K562 (cell line): Measurements from ENCODE around the gene HTR3B. TPM values are rescaled to one million over a fixed set of nuclear protein-coding genes. Genes with fewer than 3 reads are reported as not detected.

Source experiments
- ATAC-seq: fragments of 200-7000 bp; cut with Tn5 transposase; 3 replicates; pipeline ENCODE4 v1.9.1; 2020; ENCODE audit warnings: moderate library complexity
- BruUV-seq: library from RNA; stranded (reverse); fragments of 400-500 nt; replicated peaks from 2 replicates; lab custom pipeline; 2021; lab: Mats Ljungman, UMichigan
- CTCF ChIA-PET: fragments of 300-600 bp; formaldehyde crosslinking; extraction: SDS; loops from one replicate; lab custom pipeline; 2021; ENCODE audit warnings: low intra/inter-chr PET ratio; lab: Yijun Ruan, JAX
- POLR2A ChIA-PET: fragments of 300-600, 350-650 bp; sonication (Branson Sonifier 250); formaldehyde crosslinking; extraction: SDS; loops from one replicate; lab custom pipeline; 2021; ENCODE audit warnings: antibody characterized with exemption, inconsistent platforms; lab: Yijun Ruan, JAX
- DNase-seq, 4 experiments: peaks; one replicate each; pipeline versions ENCODE4 v3.0.0 to v3.0.0-alpha.2; 2011 to 2018; ENCODE audit warnings: low spot score in 3 of 4, mixed read lengths in 3 of 4; ENCODE audit errors: extremely low read depth in 1 of 4
- FAIRE-seq: peaks from 2 replicates; lab custom pipeline; 2011; peaks lifted over from hg19 to GRCh38; lab: Jason Lieb, UNC
- H2AFZ ChIP-seq: 2 replicates; pipeline ENCODE4 v1.6.0; 2011; ENCODE audit warnings: low read depth, low read length, control low read depth, inconsistent platforms
- H3K27ac ChIP-seq: fragments of 200-600 bp; 3 replicates; pipeline ENCODE4 v1.8.0; 2011; ENCODE audit warnings: low read depth, mild to moderate bottlenecking, control low read depth, inconsistent platforms, low read length, moderate library complexity, mixed read lengths; ENCODE audit errors: extremely low read depth
- H3K27me3 ChIP-seq, 2 experiments: fragments of 300-600 bp in 1 of 2; 2 replicates in 1 of 2; 3 replicates in 1 of 2; pipeline versions ENCODE4 v1.6.0 to v1.8.0; 2011; ENCODE audit warnings: inconsistent platforms in 2 of 2, low read length in 2 of 2, mild to moderate bottlenecking in 1 of 2, mixed read lengths in 1 of 2, moderate library complexity in 1 of 2; ENCODE audit not compliant: control insufficient read depth in 2 of 2, insufficient read depth in 2 of 2
- H3K36me3 ChIP-seq: fragments of 300-600 bp; 3 replicates; pipeline ENCODE4 v1.8.0; 2011; ENCODE audit warnings: mild to moderate bottlenecking, low read length, inconsistent platforms; ENCODE audit not compliant: control insufficient read depth, insufficient read depth
- H3K4me1 ChIP-seq, 2 experiments: fragments of 200-600 bp in 1 of 2; replicated peaks in 1 of 2; 2 replicates in 1 of 2; 3 replicates in 1 of 2; pipeline versions ENCODE4 v1.5.1 to v1.8.0; 2011; ENCODE audit warnings: inconsistent platforms in 2 of 2, low read length in 2 of 2, mild to moderate bottlenecking in 1 of 2, mixed read lengths in 1 of 2, moderate library complexity in 1 of 2; ENCODE audit not compliant: control insufficient read depth in 2 of 2, insufficient read depth in 2 of 2
- H3K4me2 ChIP-seq: 2 replicates; pipeline ENCODE4 v1.6.1; 2011; ENCODE audit warnings: low read length, control low read depth, inconsistent platforms, mixed read lengths; ENCODE audit not compliant: insufficient read depth
- H3K4me3 ChIP-seq: fragments of 200-600 bp; sonication (generic), shearing (Covaris generic); 2 replicates; pipeline ENCODE4 v1.5.1; 2016; ENCODE audit warnings: control low read depth, inconsistent platforms
- H3K79me2 ChIP-seq: fragments of 200-600 bp; 3 replicates; pipeline ENCODE4 v1.8.0; 2011; ENCODE audit warnings: low read length, inconsistent platforms; ENCODE audit not compliant: control insufficient read depth, insufficient read depth
- H3K9ac ChIP-seq, 2 experiments: 2 replicates each; pipeline versions ENCODE4 v1.6.0 to v1.6.1; 2011; ENCODE audit warnings: low read depth in 2 of 2, low read length in 2 of 2, control low read depth in 1 of 2, inconsistent platforms in 1 of 2, mild to moderate bottlenecking in 1 of 2, mixed read lengths in 1 of 2; ENCODE audit not compliant: insufficient read depth in 1 of 2
- H3K9me1 ChIP-seq: one replicate; pipeline ENCODE4 v1.6.0; 2011; ENCODE audit warnings: inconsistent platforms, mild to moderate bottlenecking, low read length, moderate library complexity; ENCODE audit not compliant: control insufficient read depth, insufficient read depth
- H3K9me3 ChIP-seq: replicated peaks from 2 replicates; pipeline ENCODE4 v1.5.1; 2011; ENCODE audit warnings: low read depth, low read length, inconsistent platforms; ENCODE audit not compliant: control insufficient read depth, insufficient read depth
- H4K20me1 ChIP-seq: replicated peaks from 2 replicates; pipeline ENCODE4 v1.6.1; 2011; ENCODE audit warnings: low read length, inconsistent platforms, mixed read lengths; ENCODE audit not compliant: control insufficient read depth, insufficient read depth
- EGR1 ChIP-seq: fragments of 450-650 bp; conservative IDR thresholded peaks from 2 replicates; pipeline ENCODE4 v1.6.1; 2017; ENCODE audit warnings: mild to moderate bottlenecking
- GATAD2A ChIP-seq: fragments of 450-650 bp; IDR thresholded peaks from 2 replicates; pipeline ENCODE4 v1.6.1; 2017
- GTF2A2 ChIP-seq: IDR thresholded peaks from 2 replicates; pipeline ENCODE4 v1.6.1; 2016; ENCODE audit warnings: mild to moderate bottlenecking, missing genetic modification characterization, missing compliant biosample characterization
- HNRNPUL1 ChIP-seq: fragments of 200-400 bp; formaldehyde crosslinking; IDR thresholded peaks from 2 replicates; pipeline ENCODE4 v1.6.1; 2017; ENCODE audit warnings: low read length
- PRMT5 ChIP-seq: sonication (generic); formaldehyde crosslinking; IDR thresholded peaks from 2 replicates; pipeline ENCODE4 v1.5.0; 2020; ENCODE audit warnings: missing genetic modification reagents
- RBFOX2 ChIP-seq: fragments of 200-400 bp; formaldehyde crosslinking; IDR thresholded peaks from 2 replicates; pipeline ENCODE4 v1.6.1; 2017; ENCODE audit warnings: low read depth, mild to moderate bottlenecking, low read length, moderate library complexity
- RBM17 ChIP-seq: fragments of 200-400 bp; formaldehyde crosslinking; IDR thresholded peaks from 2 replicates; pipeline ENCODE4 v1.6.1; 2017; ENCODE audit warnings: low read depth, mild to moderate bottlenecking, low read length, borderline replicate concordance
- RUNX1 ChIP-seq: sonication (generic); IDR thresholded peaks from 2 replicates; pipeline ENCODE4 v1.6.1; 2016; ENCODE audit warnings: antibody characterized with exemption, low read depth
- TAF7 ChIP-seq: fragments of 450-650 bp; IDR thresholded peaks from 2 replicates; pipeline ENCODE4 v1.6.1; 2016; ENCODE audit warnings: missing genetic modification characterization, missing compliant biosample characterization
- ZNF12 ChIP-seq: sonication (generic); formaldehyde crosslinking; IDR thresholded peaks from 2 replicates; pipeline ENCODE4 v1.4.0; 2020; ENCODE audit warnings: mild to moderate bottlenecking, missing genetic modification reagents
- ZNF140 ChIP-seq: fragments of 250-450 bp; sonication (Bioruptor Pico); IDR thresholded peaks from 2 replicates; pipeline ENCODE4 v1.8.0; 2021; ENCODE audit warnings: moderate library complexity, mild to moderate bottlenecking, inconsistent platforms
- ZNF3 ChIP-seq: fragments of 250-450 bp; sonication (Bioruptor Pico); IDR thresholded peaks from 2 replicates; pipeline ENCODE4 v1.5.0; 2021; ENCODE audit warnings: mild to moderate bottlenecking, moderate library complexity
- ZNF316 ChIP-seq: fragments of 450-650 bp; IDR thresholded peaks from 2 replicates; pipeline ENCODE4 v1.6.1; 2016
- ZNF589 ChIP-seq: fragments of 200-800 bp; sonication (Bioruptor generic); IDR thresholded peaks from 2 replicates; pipeline ENCODE4 v1.6.1; 2016; ENCODE audit warnings: low read depth, missing genetic modification characterization, missing compliant biosample characterization
- WGBS: fragments of 100-300 bp; shearing (Covaris generic); methylation state at CpG from one replicate; pipeline ENCODE4 v1.1.6; 2016; ENCODE audit warnings: low coverage, mixed read lengths; ENCODE audit not compliant: insufficient coverage; ENCODE audit errors: missing lambda C conversion rate; 5-methylcytosine and 5-hydroxymethylcytosine counted together
- in situ Hi-C: fragments of 300-500 bp; cut with MboI; formaldehyde crosslinking; loops from 4 replicates; pipeline ENCODE4 v1.15.0; 2018; ENCODE audit warnings: inconsistent platforms, mixed read lengths
- intact Hi-C: fragments of 100-400 bp; cut with micrococcal nuclease; formaldehyde crosslinking; loops from 2 replicates; pipeline ENCODE4 v1.14.2; 2022
- polyA plus RNA-seq, 8 experiments: library from polyadenylated mRNA; depleted of rRNA in 4 of 8; stranded (reverse) in 5 of 8; unstranded in 3 of 8; fragments of >200 nt; fragmentation: Nextera tagmentation in 2 of 8; fragmentation: Illumina TruSeq in 1 of 8; extraction: Ambion mirVana in 2 of 8; extraction: Trizol in 1 of 8; gene quantifications; 2 replicates each; pipeline versions ENCODE4 v1.2.1 to v1.2.3, GENCODE V29; 2011 to 2014; ENCODE audit warnings: inconsistent platforms in 1 of 8, missing spikeins in 1 of 8
- total RNA-seq, 7 experiments: library from RNA; depleted of rRNA in 6 of 7; stranded (reverse); fragments of >200 nt in 6 of 7; fragmentation: Illumina TruSeq in 2 of 7; extraction: Trizol in 2 of 7; gene quantifications; 2 replicates each; pipeline versions ENCODE4 v1.2.1 to v1.2.3, GENCODE V29; 2011 to 2021; ENCODE audit warnings: low replicate concordance in 1 of 7
- TF ChIP-seq, protein P1 (sequence below): fragments of 150-350 bp; IDR thresholded peaks from 2 replicates; pipeline ENCODE4 v1.6.1; 2014; ENCODE audit warnings: low read depth, mild to moderate bottlenecking, low read length, borderline replicate concordance
- TF ChIP-seq, protein P2 (sequence below), 2 experiments: fragments of 450-650 bp; IDR thresholded peaks; 2 replicates each; pipeline ENCODE4 v1.6.1; 2016

Gene HTR3B
- total and polyA plus RNA-seq, 9 of the 15 experiments (the other 6 are each of a cell fraction or from before 2014, with no cell fraction given) = not detected

GRCh38 chr11:113877670-113878055, 26.9 kb upstream of the HTR3B start:
- peaks cover 18 to 30% of the 10 kb centered on the region in 2 experiments for H3K4me1 ChIP-seq
- H3K4me3 ChIP-seq = no peak overlapping the region
- ChIA-PET CTCF (no interaction called here), POLR2A (no interaction called here)
- DNase-seq (no peak), ATAC-seq (no peak), FAIRE-seq (no peak)
- H3K27ac ChIP-seq = no peak overlapping the region
- H3K9ac ChIP-seq = no peak overlapping the region
- H3K79me2 ChIP-seq = peaks cover 27% of the 10 kb centered on the region
- H4K20me1 ChIP-seq = no peaks in the 10 kb centered on the region
- no TSS peak for BruUV-seq
- WGBS = 68% methylated on average over 5 of the region's 5 CpGs
- H3K4me2 ChIP-seq = peak overlapping the region; percentile 77; the same call in 1 of the 2 replicates
- in situ Hi-C loops (no loop called here), intact Hi-C loops (no loop called here)
- no peaks in the 10 kb centered on the region for H3K9me3 ChIP-seq
- H3K36me3 ChIP-seq = no peaks in the 10 kb centered on the region
- no peaks in the 10 kb centered on the region for H3K9me1 ChIP-seq
- 0 out of 2 replicates have a peak overlapping the region, but pooled peaks have one; percentile 47 for H2AFZ ChIP-seq
- TF ChIP-seq ZNF589 (CRISPR knock-in tag) (no peak), RBM17 (no peak), ZNF316 (no peak), ZNF140 (CRISPR knock-in tag) (no peak), ZNF12 (CRISPR knock-in tag) (no peak), HNRNPUL1 (no peak), TAF7 (tag) (no peak), ZNF3 (no peak), PRMT5 (CRISPR knock-in tag) (no peak), GTF2A2 (tag) (no peak), RUNX1 (no peak), EGR1 (no peak), RBFOX2 (no peak), GATAD2A (no peak)
- TF ChIP-seq, protein P1, sequence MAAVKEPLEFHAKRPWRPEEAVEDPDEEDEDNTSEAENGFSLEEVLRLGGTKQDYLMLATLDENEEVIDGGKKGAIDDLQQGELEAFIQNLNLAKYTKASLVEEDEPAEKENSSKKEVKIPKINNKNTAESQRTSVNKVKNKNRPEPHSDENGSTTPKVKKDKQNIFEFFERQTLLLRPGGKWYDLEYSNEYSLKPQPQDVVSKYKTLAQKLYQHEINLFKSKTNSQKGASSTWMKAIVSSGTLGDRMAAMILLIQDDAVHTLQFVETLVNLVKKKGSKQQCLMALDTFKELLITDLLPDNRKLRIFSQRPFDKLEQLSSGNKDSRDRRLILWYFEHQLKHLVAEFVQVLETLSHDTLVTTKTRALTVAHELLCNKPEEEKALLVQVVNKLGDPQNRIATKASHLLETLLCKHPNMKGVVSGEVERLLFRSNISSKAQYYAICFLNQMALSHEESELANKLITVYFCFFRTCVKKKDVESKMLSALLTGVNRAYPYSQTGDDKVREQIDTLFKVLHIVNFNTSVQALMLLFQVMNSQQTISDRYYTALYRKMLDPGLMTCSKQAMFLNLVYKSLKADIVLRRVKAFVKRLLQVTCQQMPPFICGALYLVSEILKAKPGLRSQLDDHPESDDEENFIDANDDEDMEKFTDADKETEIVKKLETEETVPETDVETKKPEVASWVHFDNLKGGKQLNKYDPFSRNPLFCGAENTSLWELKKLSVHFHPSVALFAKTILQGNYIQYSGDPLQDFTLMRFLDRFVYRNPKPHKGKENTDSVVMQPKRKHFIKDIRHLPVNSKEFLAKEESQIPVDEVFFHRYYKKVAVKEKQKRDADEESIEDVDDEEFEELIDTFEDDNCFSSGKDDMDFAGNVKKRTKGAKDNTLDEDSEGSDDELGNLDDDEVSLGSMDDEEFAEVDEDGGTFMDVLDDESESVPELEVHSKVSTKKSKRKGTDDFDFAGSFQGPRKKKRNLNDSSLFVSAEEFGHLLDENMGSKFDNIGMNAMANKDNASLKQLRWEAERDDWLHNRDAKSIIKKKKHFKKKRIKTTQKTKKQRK = no peak
- TF ChIP-seq, protein P2, sequence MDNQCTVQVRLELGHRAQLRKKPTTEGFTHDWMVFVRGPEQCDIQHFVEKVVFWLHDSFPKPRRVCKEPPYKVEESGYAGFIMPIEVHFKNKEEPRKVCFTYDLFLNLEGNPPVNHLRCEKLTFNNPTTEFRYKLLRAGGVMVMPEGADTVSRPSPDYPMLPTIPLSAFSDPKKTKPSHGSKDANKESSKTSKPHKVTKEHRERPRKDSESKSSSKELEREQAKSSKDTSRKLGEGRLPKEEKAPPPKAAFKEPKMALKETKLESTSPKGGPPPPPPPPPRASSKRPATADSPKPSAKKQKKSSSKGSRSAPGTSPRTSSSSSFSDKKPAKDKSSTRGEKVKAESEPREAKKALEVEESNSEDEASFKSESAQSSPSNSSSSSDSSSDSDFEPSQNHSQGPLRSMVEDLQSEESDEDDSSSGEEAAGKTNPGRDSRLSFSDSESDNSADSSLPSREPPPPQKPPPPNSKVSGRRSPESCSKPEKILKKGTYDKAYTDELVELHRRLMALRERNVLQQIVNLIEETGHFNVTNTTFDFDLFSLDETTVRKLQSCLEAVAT (IDR thresholded peaks at IDR 0.05) = no peak
- no peaks in the 10 kb centered on the region for H3K27me3 ChIP-seq
